Stomach (tissue), 4 donors: ENCODE results near the gene COL12A1.

Experiments used
- EP300 ChIP-seq: sonication (generic); formaldehyde crosslinking; IDR thresholded peaks from one replicate; pipeline ENCODE4 v1.6.1; 2017; ENCODE audit warnings: antibody characterized with exemption
- POLR2A ChIP-seq, 4 donors: fragments of 450-650 bp; IDR thresholded peaks; one replicate each; pipeline ENCODE4 v1.6.1; 2016; ENCODE audit warnings: antibody characterized with exemption in 4 of 4, control low read depth in 2 of 4, mild to moderate bottlenecking in 1 of 4, moderate library complexity in 1 of 4
- TF ChIP-seq, protein P1 (sequence below), 7 experiments: fragments of 450-650 bp in 4 of 7; fragments of 200-600 bp in 3 of 7; sonication (generic) in 3 of 7; IDR thresholded peaks; one replicate each; pipeline ENCODE4 v1.5.1; 2016 to 2019; ENCODE audit warnings: antibody characterized with exemption in 7 of 7, control low read depth in 2 of 7, mild to moderate bottlenecking in 1 of 7

DNA sequence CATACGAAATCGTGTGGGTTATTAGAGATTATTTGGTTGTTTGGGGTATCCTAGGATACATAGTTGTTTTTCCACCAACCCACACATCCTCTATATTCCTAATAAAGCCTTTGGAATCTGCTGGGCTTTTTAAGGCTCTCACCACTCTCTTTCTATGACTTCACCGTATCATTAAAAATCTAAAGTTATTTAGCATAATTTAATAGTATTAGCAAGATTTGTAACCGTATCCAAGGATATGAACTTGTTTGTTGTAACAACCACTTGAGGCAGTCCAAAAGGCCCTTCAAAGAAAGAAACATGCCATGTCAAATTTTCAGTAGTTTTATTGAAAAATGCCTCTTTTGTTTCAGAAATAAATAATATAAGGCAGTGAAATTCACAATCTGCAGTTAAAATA lies 121.8 kb downstream of the COL12A1 start:
- TF ChIP-seq POLR2A (IDR thresholded peaks at IDR 0.05): no peak
- TF ChIP-seq, protein P1, sequence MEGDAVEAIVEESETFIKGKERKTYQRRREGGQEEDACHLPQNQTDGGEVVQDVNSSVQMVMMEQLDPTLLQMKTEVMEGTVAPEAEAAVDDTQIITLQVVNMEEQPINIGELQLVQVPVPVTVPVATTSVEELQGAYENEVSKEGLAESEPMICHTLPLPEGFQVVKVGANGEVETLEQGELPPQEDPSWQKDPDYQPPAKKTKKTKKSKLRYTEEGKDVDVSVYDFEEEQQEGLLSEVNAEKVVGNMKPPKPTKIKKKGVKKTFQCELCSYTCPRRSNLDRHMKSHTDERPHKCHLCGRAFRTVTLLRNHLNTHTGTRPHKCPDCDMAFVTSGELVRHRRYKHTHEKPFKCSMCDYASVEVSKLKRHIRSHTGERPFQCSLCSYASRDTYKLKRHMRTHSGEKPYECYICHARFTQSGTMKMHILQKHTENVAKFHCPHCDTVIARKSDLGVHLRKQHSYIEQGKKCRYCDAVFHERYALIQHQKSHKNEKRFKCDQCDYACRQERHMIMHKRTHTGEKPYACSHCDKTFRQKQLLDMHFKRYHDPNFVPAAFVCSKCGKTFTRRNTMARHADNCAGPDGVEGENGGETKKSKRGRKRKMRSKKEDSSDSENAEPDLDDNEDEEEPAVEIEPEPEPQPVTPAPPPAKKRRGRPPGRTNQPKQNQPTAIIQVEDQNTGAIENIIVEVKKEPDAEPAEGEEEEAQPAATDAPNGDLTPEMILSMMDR (IDR thresholded peaks at IDR 0.05): no peak
- TF ChIP-seq EP300: no peak
